Lung (tissue), 12 donors: ENCODE data around the gene ISG20L2. TPM values are rescaled to one million over a fixed set of nuclear protein-coding genes. Genes with fewer than 3 reads are reported as not detected.
A peak's percentile ranks its signal among the peaks of the same experiment; 100 is the strongest.

Source experiments
- ATAC-seq: fragments of 200-7000 bp; cut with Tn5 transposase; one replicate; pipeline ENCODE4 v1.9.1; 2020; ENCODE audit warnings: moderate number of reproducible peaks; ENCODE audit not compliant: insufficient read depth, low FRiP score
- DNase-seq, 3 donors: peaks; one replicate each; pipeline ENCODE4 v3.0.0-alpha.2; 2013 to 2017
- H3K27ac ChIP-seq, 2 donors: one replicate each; pipeline ENCODE4 v1.5.1; 2013; ENCODE audit warnings: mild to moderate bottlenecking in 2 of 2, moderate library complexity in 2 of 2, control low read depth in 1 of 2, inconsistent platforms in 1 of 2, low read depth in 1 of 2, low read length in 1 of 2
- H3K27me3 ChIP-seq, 3 donors: one replicate each; pipeline ENCODE4 v1.5.1; 2013; ENCODE audit warnings: low read length in 2 of 3; ENCODE audit not compliant: control insufficient read depth in 3 of 3, insufficient read depth in 3 of 3
- H3K36me3 ChIP-seq, 4 donors: one replicate each; pipeline ENCODE4 v1.5.1; 2013; ENCODE audit warnings: low read length in 4 of 4, mild to moderate bottlenecking in 1 of 4, moderate library complexity in 1 of 4; ENCODE audit not compliant: control insufficient read depth in 4 of 4, insufficient read depth in 4 of 4
- H3K4me1 ChIP-seq, 5 donors: one replicate each; pipeline ENCODE4 v1.5.1; 2013; ENCODE audit warnings: low read length in 5 of 5, mild to moderate bottlenecking in 2 of 5, moderate library complexity in 1 of 5; ENCODE audit not compliant: control insufficient read depth in 5 of 5, insufficient read depth in 5 of 5
- H3K4me3 ChIP-seq: one replicate; pipeline ENCODE4 v1.5.1; 2013; ENCODE audit warnings: mild to moderate bottlenecking, control low read depth, moderate library complexity
- H3K9ac ChIP-seq, 2 donors: one replicate each; pipeline ENCODE4 v1.5.1; 2013; ENCODE audit warnings: low read length in 2 of 2, control low read depth in 1 of 2; ENCODE audit not compliant: insufficient read depth in 1 of 2
- H3K9me3 ChIP-seq, 4 donors: one replicate each; pipeline ENCODE4 v1.5.1; 2013; ENCODE audit warnings: low read length in 3 of 4, mild to moderate bottlenecking in 1 of 4, moderate library complexity in 1 of 4; ENCODE audit not compliant: control insufficient read depth in 4 of 4, insufficient read depth in 3 of 4
- WGBS, 2 donors: extraction: QIAGEN DNeasy Blood & Tissue Kit; methylation state at CpG; one replicate each; pipeline ENCODE4 v1.1.7; 2013; 5-methylcytosine and 5-hydroxymethylcytosine counted together
- polyA plus RNA-seq, 2 donors: library from polyadenylated mRNA; stranded (reverse); fragments of 200-250 nt; gene quantifications; one replicate each; pipeline ENCODE4 v1.2.1, GENCODE V29; 2013
- total RNA-seq, 2 donors: library from RNA; depleted of rRNA in 1 of 2; stranded (reverse); fragments of >200 nt in 1 of 2; gene quantifications; one replicate each; pipeline ENCODE4 v1.2.1, GENCODE V29; 2014 to 2021
- TF ChIP-seq, protein P1 (sequence below): IDR thresholded peaks from 2 replicates; pipeline ENCODE4 v1.5.1; 2012; ENCODE audit warnings: mild to moderate bottlenecking; ENCODE audit errors: control extremely low read depth, extremely low read depth
- donor health status: control.
- donor health status: control.
- donor health status: Bipolar disorder and iron deficiency.
- donor health status: healthy.
- donor health status: DM: yes; HTN: yes; CAD: no.

Gene ISG20L2
- total and polyA plus RNA-seq, 4 donors: 9.3 to 26.3 (median 17.8) TPM

DNA sequence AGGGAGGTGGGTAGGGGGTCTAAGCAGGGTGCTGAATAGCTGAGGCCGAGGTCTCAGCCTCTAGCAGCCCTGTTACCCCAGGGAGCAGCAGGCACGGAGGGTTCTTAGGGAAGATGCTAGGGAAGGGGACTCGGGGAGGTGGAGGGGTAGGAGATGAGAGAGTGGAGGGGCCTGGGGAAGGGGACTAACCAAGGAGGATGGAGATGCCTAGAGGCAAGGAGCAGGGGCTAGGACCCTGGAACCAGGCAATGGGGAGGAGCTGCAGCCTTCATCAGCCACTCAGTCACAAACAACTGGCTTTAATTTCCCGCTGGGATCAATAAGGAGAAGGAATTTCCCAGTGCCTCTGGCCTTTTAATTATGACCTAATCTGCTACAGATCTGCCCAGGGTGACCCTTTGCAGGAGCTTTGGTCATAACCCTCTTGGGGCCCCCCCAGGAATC, 20.3 kb downstream of the ISG20L2 start:
- Histone ChIP-seq H3K27ac (no peak overlapping the region), H3K36me3 (peaks cover 0 to 4% (median 0%) of the 10 kb centered on the region in 4 donors), H3K9ac (no peak overlapping the region), H3K9me3 (no peaks in the 10 kb centered on the region), H3K4me3 (no peak overlapping the region), H3K27me3 (peaks cover 0 to 4% (median 0%) of the 10 kb centered on the region in 3 donors), H3K4me1 (peaks cover 0 to 76% (median 17%) of the 10 kb centered on the region in 5 donors)
- DNase-seq: no peak
- TF ChIP-seq, protein P1, sequence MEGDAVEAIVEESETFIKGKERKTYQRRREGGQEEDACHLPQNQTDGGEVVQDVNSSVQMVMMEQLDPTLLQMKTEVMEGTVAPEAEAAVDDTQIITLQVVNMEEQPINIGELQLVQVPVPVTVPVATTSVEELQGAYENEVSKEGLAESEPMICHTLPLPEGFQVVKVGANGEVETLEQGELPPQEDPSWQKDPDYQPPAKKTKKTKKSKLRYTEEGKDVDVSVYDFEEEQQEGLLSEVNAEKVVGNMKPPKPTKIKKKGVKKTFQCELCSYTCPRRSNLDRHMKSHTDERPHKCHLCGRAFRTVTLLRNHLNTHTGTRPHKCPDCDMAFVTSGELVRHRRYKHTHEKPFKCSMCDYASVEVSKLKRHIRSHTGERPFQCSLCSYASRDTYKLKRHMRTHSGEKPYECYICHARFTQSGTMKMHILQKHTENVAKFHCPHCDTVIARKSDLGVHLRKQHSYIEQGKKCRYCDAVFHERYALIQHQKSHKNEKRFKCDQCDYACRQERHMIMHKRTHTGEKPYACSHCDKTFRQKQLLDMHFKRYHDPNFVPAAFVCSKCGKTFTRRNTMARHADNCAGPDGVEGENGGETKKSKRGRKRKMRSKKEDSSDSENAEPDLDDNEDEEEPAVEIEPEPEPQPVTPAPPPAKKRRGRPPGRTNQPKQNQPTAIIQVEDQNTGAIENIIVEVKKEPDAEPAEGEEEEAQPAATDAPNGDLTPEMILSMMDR: no peak
- WGBS, 2 donors: 62 to 71% methylated on average over 4 of the region's 4 CpGs
- no peak for ATAC-seq

DNA sequence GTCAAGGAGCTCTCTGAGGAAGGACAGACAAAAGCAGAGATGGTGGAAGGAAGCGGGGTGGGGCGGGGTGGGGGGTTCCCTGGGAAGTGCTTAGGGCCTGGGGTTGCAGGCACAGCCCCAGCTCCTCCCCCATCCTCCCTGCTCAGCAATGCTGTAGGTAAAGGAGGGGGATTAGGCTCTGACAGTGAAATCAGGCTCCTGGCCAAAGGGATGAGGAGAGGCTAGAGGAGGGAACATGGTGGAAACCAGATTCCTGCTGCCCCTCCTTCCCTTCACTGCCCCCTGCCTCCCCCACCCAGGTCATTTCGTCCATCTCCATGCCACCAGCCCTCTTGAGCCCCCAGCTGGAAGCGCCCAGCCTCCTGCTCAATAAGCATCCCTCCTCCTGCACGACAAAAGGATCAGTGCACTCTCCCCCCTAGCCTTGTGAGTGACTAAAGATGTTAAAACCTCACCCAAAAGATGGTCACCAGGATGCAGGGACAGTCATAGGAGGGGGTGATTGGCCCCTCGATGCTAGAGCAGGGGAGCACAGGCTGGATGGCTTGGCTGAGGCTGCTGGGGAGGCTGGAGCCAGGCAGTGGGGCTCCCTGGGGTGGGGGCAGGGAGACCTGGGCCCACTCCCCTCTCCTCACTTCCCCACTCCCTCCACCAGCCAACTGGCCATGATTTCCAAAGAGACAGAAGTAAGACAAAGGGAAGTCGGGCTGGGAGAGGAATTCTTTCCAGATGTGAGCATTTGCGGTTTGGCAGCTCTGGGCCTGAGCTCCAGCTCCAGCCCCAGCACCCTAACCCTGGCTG, 20.9 kb downstream of the ISG20L2 start:
- TF ChIP-seq, protein P1: no peak
- H3K27ac ChIP-seq: no peak overlapping the region
- no peak overlapping the region for H3K4me3 ChIP-seq
- H3K27me3 ChIP-seq: peaks cover 0 to 4% (median 0%) of the 10 kb centered on the region in 3 donors
- ATAC-seq (no peak), DNase-seq (peak; percentile 44 to 77 (median 61))
- whole genome bisulfite sequencing, 2 donors: 67 to 68% methylated on average over 7 to 8 of the region's 8 CpGs
- H3K9me3 ChIP-seq: no peaks in the 10 kb centered on the region
- no peak overlapping the region for H3K9ac ChIP-seq
- H3K36me3 ChIP-seq: peaks cover 0 to 4% (median 0%) of the 10 kb centered on the region in 4 donors
- peaks cover 0 to 78% (median 17%) of the 10 kb centered on the region in 5 donors for H3K4me1 ChIP-seq

DNA sequence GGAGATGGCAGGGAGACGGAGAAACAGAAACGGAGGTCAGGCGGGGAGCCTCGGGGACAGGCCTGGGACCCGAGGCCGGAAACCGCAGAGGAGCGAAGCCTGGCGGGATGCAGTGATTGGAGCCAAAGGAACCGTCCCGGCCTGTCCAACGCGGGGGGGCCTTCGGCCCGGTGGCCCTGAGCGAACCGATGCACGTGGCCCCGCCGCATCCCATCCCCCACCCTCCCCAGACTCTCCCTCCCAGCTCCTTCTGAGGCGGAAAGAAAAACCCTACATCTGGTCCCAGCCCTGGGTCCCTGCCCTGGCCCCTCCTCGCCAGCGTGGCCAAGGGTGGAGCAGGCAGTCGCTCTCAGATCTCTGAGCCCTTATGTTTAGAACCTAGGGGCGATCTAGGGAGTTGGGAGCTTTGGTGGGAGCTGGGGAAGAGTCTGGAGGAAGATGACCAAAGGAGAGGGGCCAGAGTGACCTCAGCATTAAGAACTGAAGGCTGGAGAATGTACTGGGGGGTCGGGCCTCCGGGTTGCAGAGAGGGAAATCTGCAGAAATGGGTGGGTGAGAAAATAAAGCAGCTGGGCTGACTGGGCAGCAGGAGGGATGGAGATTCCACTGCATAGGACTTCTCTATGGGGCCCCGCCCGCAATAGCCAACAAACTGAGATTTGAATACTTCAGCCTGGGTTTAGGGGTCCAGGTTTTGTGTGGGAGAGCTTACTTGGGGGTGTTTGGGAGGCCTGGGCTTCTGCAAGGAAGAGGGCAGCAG, 21.7 kb downstream of the ISG20L2 start:
- ATAC-seq: no peak
- TF ChIP-seq, protein P1: no peak
- H3K4me1 ChIP-seq: peaks cover 0 to 78% (median 17%) of the 10 kb centered on the region in 5 donors
- H3K27me3 ChIP-seq: peaks cover 0 to 4% (median 0%) of the 10 kb centered on the region in 3 donors
- H3K27ac ChIP-seq: peak overlapping the region in 1 of 2 donors; percentile 46
- peak; percentile 83 to 91 (median 85) for DNase-seq
- H3K4me3 ChIP-seq: no peak overlapping the region
- no peaks in the 10 kb centered on the region for H3K36me3 ChIP-seq
- H3K9ac ChIP-seq: no peak overlapping the region
- 6 to 7% methylated on average over 26 to 29 of the region's 29 CpGs for WGBS, 2 donors
- no peaks in the 10 kb centered on the region for H3K9me3 ChIP-seq
